GM23338 (cell line): ENCODE data around the gene DTX1. TPM values are rescaled to one million over a fixed set of nuclear protein-coding genes. Genes with fewer than 3 reads are reported as not detected.

Experiments
- ATAC-seq: fragments of 200-7000 bp; cut with Tn5 transposase; 3 replicates; pipeline ENCODE4 v1.9.1; 2020
- DNase-seq: peaks from one replicate; pipeline ENCODE4 v3.0.0-alpha.2; 2015; ENCODE audit warnings: low spot score
- H2AFZ ChIP-seq: fragments of 200-600 bp; sonication (generic); 2 replicates; pipeline ENCODE4 v1.8.0; 2016; ENCODE audit warnings: antibody characterized with exemption, mild to moderate bottlenecking, moderate library complexity
- H3F3A ChIP-seq: fragments of 200-600 bp; sonication (generic); replicated peaks from 2 replicates; pipeline ENCODE4 v1.8.0; 2017; ENCODE audit warnings: antibody characterized with exemption, mixed run types, low read depth
- H3K27ac ChIP-seq: fragments of 200-600 bp; sonication (generic); 2 replicates; pipeline ENCODE4 v1.6.1; 2016; ENCODE audit warnings: low read depth
- H3K27me3 ChIP-seq: fragments of 200-600 bp; sonication (generic); 2 replicates; pipeline ENCODE4 v1.8.0; 2016; ENCODE audit warnings: mild to moderate bottlenecking, mixed run types, moderate library complexity; ENCODE audit not compliant: insufficient read depth
- H3K36me3 ChIP-seq: fragments of 200-600 bp; sonication (generic); 2 replicates; pipeline ENCODE4 v1.8.0; 2016; ENCODE audit warnings: mild to moderate bottlenecking; ENCODE audit not compliant: insufficient read depth
- H3K4me1 ChIP-seq: fragments of 200-600 bp; sonication (generic); 2 replicates; pipeline ENCODE4 v1.8.0; 2016; ENCODE audit warnings: mild to moderate bottlenecking, moderate library complexity; ENCODE audit not compliant: insufficient read depth
- H3K4me2 ChIP-seq: fragments of 200-600 bp; sonication (generic); 2 replicates; pipeline ENCODE4 v1.7.1; 2017; ENCODE audit warnings: mixed run types
- H3K4me3 ChIP-seq: fragments of 200-600 bp; sonication (generic); 2 replicates; pipeline ENCODE4 v1.6.1; 2016; ENCODE audit warnings: mixed run types
- H3K79me2 ChIP-seq: fragments of 200-600 bp; sonication (generic); replicated peaks from 2 replicates; pipeline ENCODE4 v1.8.0; 2017; ENCODE audit warnings: mild to moderate bottlenecking; ENCODE audit not compliant: insufficient read depth
- H3K9me2 ChIP-seq: fragments of 200-600 bp; sonication (generic); 2 replicates; pipeline ENCODE4 v1.8.0; 2017; ENCODE audit not compliant: insufficient read depth
- H4K20me1 ChIP-seq: fragments of 200-600 bp; sonication (generic); replicated peaks from 2 replicates; pipeline ENCODE4 v1.8.0; 2017; ENCODE audit warnings: mild to moderate bottlenecking; ENCODE audit not compliant: insufficient read depth
- H3K27ac Mint-ChIP-seq: 2 replicates; pipeline ENCODE4 v1.8.0; 2020; ENCODE audit warnings: inconsistent platforms, mild to moderate bottlenecking, moderate library complexity, mixed read lengths
- H3K27me3 Mint-ChIP-seq: 3 replicates; pipeline ENCODE4 v1.8.0; 2022; ENCODE audit warnings: low read depth, mild to moderate bottlenecking, moderate library complexity, mixed read lengths, inconsistent platforms; ENCODE audit not compliant: insufficient read depth, poor library complexity
- H3K36me3 Mint-ChIP-seq: 3 replicates; pipeline ENCODE4 v1.8.0; 2021; ENCODE audit warnings: low read depth, mild to moderate bottlenecking, inconsistent platforms, moderate library complexity, mixed read lengths
- H3K4me1 Mint-ChIP-seq: 3 replicates; pipeline ENCODE4 v1.8.0; 2020; ENCODE audit warnings: mild to moderate bottlenecking, inconsistent platforms, mixed read lengths
- H3K4me3 Mint-ChIP-seq: 3 replicates; pipeline ENCODE4 v1.8.0; 2021; ENCODE audit warnings: moderate library complexity, mild to moderate bottlenecking, inconsistent platforms, mixed read lengths
- H3K9me3 Mint-ChIP-seq: 3 replicates; pipeline ENCODE4 v1.8.0; 2020; ENCODE audit warnings: moderate library complexity, mild to moderate bottlenecking, inconsistent platforms, mixed read lengths
- CREB1 ChIP-seq: fragments of 250-450 bp; sonication (Bioruptor Pico); IDR thresholded peaks from 2 replicates; pipeline ENCODE4 v1.5.0; 2020; ENCODE audit warnings: low read depth, mild to moderate bottlenecking, moderate library complexity
- EZH2 ChIP-seq: fragments of 200-600 bp; sonication (generic); IDR thresholded peaks from one replicate; pipeline ENCODE4 v1.8.0; 2017; ENCODE audit warnings: antibody characterized with exemption, mild to moderate bottlenecking, low read depth; ENCODE audit not compliant: unreplicated experiment
- EZH2phosphoT487 ChIP-seq: fragments of 200-600 bp; sonication (generic); IDR thresholded peaks from one replicate; pipeline ENCODE4 v1.8.1; 2018; ENCODE audit warnings: antibody characterized with exemption; ENCODE audit not compliant: unreplicated experiment
- JUNB ChIP-seq: IDR thresholded peaks from one replicate; pipeline ENCODE4 v1.6.1; 2016; ENCODE audit warnings: antibody characterized with exemption; ENCODE audit not compliant: unreplicated experiment
- POLR2AphosphoS5 ChIP-seq: IDR thresholded peaks from 2 replicates; pipeline ENCODE4 v1.6.1; 2016; ENCODE audit warnings: antibody characterized with exemption, low read depth
- STAT1 ChIP-seq: IDR thresholded peaks from one replicate; pipeline ENCODE4 v1.6.1; 2016; ENCODE audit warnings: antibody characterized with exemption; ENCODE audit not compliant: unreplicated experiment
- ZNF114 ChIP-seq: fragments of 250-450 bp; sonication (Bioruptor Pico); IDR thresholded peaks from 2 replicates; pipeline ENCODE4 v1.5.0; 2020; ENCODE audit warnings: mild to moderate bottlenecking, moderate library complexity
- ZNF331 ChIP-seq: fragments of 250-450 bp; sonication (Bioruptor Pico); IDR thresholded peaks from 2 replicates; pipeline ENCODE4 v1.5.0; 2020; ENCODE audit warnings: low read depth, mild to moderate bottlenecking, moderate library complexity
- polyA plus RNA-seq: library from polyadenylated mRNA; unstranded; fragments of >200 nt; fragmentation: Nextera tagmentation; extraction: Ambion mirVana; gene quantifications from 2 replicates; pipeline ENCODE4 v1.2.1, GENCODE V29; 2016
- total RNA-seq: library from RNA; depleted of rRNA; stranded (reverse); fragments of >200 nt; shearing (Covaris generic); gene quantifications from 2 replicates; pipeline ENCODE4 v1.2.3, GENCODE V29; 2014
- TF ChIP-seq, protein P1 (sequence below): IDR thresholded peaks from 2 replicates; pipeline ENCODE4 v1.6.1; 2016; ENCODE audit warnings: antibody characterized with exemption
- TF ChIP-seq, protein P2 (sequence below): IDR thresholded peaks from one replicate; pipeline ENCODE4 v1.6.1; 2018; ENCODE audit warnings: antibody characterized with exemption; ENCODE audit not compliant: unreplicated experiment
- TF ChIP-seq, protein P3 (sequence below): fragments of 250-450 bp; sonication (Bioruptor Pico); IDR thresholded peaks from 2 replicates; pipeline ENCODE4 v1.5.0; 2020; ENCODE audit warnings: mild to moderate bottlenecking, moderate library complexity

DTX1 gene
- total and polyA plus RNA-seq, 2 experiments from 2014 or later: 1.6 to 9.0 TPM

DNA sequence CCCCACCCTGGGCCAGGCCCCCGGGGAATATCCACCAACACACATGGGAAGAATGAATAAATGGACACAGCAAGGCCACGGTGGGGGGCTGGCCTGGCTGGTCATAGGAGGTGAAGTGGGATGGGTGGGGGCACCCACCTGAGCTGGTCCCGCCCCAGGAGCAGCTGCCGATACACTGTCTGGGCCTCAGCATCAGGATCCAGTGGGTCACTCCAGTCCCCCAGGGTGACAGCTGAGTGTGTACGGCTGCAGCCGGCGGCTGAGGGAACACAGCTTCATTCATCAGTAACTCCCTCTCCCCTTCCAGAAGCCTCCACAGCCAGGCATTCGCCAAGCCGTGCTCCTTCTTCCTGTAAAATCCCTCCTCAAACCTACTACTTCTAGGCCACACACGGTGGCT lies 45.2 kb downstream of the DTX1 start:
- Mint-ChIP-seq H3K4me3 (no peak overlapping the region), H3K27ac (no peak overlapping the region), H3K36me3 (peaks cover 5% of the 10 kb centered on the region), H3K9me3 (peaks cover 2% of the 10 kb centered on the region; the same call in 1 of the 3 replicates), H3K27me3 (peaks cover 14% of the 10 kb centered on the region), H3K4me1 (peaks cover 10% of the 10 kb centered on the region)
- H3K4me3 ChIP-seq: no peak overlapping the region
- H3K9me2 ChIP-seq: no peaks in the 10 kb centered on the region
- H3K4me2 ChIP-seq: no peak overlapping the region
- no peaks in the 10 kb centered on the region for H3F3A ChIP-seq
- peaks cover 5% of the 10 kb centered on the region for H3K4me1 ChIP-seq
- H3K36me3 ChIP-seq: no peaks in the 10 kb centered on the region
- no peak overlapping the region for H2AFZ ChIP-seq
- no peaks in the 10 kb centered on the region for H4K20me1 ChIP-seq
- ATAC-seq: no peak
- no peaks in the 10 kb centered on the region for H3K27me3 ChIP-seq
- no peaks in the 10 kb centered on the region for H3K79me2 ChIP-seq
- no peak overlapping the region for H3K27ac ChIP-seq
- no peak for DNase-seq
- no peak for TF ChIP-seq ZNF114 (CRISPR knock-in tag)
- no peak for TF ChIP-seq EZH2phosphoT487
- no peak for TF ChIP-seq STAT1
- TF ChIP-seq, protein P1, sequence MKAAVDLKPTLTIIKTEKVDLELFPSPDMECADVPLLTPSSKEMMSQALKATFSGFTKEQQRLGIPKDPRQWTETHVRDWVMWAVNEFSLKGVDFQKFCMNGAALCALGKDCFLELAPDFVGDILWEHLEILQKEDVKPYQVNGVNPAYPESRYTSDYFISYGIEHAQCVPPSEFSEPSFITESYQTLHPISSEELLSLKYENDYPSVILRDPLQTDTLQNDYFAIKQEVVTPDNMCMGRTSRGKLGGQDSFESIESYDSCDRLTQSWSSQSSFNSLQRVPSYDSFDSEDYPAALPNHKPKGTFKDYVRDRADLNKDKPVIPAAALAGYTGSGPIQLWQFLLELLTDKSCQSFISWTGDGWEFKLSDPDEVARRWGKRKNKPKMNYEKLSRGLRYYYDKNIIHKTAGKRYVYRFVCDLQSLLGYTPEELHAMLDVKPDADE: no peak
- no peak for TF ChIP-seq CREB1 (CRISPR knock-in tag)
- no peak for TF ChIP-seq EZH2
- TF ChIP-seq, protein P2, sequence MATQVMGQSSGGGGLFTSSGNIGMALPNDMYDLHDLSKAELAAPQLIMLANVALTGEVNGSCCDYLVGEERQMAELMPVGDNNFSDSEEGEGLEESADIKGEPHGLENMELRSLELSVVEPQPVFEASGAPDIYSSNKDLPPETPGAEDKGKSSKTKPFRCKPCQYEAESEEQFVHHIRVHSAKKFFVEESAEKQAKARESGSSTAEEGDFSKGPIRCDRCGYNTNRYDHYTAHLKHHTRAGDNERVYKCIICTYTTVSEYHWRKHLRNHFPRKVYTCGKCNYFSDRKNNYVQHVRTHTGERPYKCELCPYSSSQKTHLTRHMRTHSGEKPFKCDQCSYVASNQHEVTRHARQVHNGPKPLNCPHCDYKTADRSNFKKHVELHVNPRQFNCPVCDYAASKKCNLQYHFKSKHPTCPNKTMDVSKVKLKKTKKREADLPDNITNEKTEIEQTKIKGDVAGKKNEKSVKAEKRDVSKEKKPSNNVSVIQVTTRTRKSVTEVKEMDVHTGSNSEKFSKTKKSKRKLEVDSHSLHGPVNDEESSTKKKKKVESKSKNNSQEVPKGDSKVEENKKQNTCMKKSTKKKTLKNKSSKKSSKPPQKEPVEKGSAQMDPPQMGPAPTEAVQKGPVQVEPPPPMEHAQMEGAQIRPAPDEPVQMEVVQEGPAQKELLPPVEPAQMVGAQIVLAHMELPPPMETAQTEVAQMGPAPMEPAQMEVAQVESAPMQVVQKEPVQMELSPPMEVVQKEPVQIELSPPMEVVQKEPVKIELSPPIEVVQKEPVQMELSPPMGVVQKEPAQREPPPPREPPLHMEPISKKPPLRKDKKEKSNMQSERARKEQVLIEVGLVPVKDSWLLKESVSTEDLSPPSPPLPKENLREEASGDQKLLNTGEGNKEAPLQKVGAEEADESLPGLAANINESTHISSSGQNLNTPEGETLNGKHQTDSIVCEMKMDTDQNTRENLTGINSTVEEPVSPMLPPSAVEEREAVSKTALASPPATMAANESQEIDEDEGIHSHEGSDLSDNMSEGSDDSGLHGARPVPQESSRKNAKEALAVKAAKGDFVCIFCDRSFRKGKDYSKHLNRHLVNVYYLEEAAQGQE: no peak
- TF ChIP-seq JUNB: no peak

DNA sequence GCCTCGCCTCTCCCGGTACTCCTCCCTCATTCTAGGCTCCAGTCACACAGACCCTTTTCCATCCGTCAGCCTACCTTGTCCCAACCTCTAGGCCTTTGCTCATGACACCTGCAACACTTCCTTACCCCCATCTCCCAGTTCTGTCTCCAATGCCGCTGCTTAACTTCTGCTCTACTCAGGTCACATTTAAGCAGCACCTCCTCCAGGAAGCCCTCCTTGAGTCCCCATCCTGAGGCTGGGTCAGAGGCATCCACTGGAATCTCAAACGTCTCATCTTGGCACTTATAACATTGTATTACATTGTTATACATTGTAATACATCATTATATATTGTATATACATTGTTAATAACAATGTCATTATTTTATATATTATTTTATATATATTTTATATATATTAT lies 46.3 kb downstream of the DTX1 start:
- Histone ChIP-seq H3K4me1 (peaks cover 4% of the 10 kb centered on the region), H4K20me1 (no peaks in the 10 kb centered on the region), H3K27ac (no peak overlapping the region), H3K9me2 (no peaks in the 10 kb centered on the region), H2AFZ (no peak overlapping the region), H3K36me3 (no peaks in the 10 kb centered on the region), H3K4me3 (no peak overlapping the region), H3K27me3 (no peaks in the 10 kb centered on the region), H3F3A (no peaks in the 10 kb centered on the region), H3K79me2 (no peaks in the 10 kb centered on the region), H3K4me2 (no peak overlapping the region)
- DNase-seq: no peak
- H3K4me3 Mint-ChIP-seq: no peak overlapping the region; the same call in 2 of the 3 replicates
- peaks cover 14% of the 10 kb centered on the region for H3K27me3 Mint-ChIP-seq
- ATAC-seq: no peak
- H3K9me3 Mint-ChIP-seq: peaks cover 2% of the 10 kb centered on the region; the same call in 1 of the 3 replicates
- H3K4me1 Mint-ChIP-seq: peaks cover 6% of the 10 kb centered on the region
- no peak overlapping the region for H3K27ac Mint-ChIP-seq
- H3K36me3 Mint-ChIP-seq: peaks cover 5% of the 10 kb centered on the region
- TF ChIP-seq POLR2AphosphoS5 (no peak), CREB1 (CRISPR knock-in tag) (no peak), ZNF331 (CRISPR knock-in tag) (no peak)
- TF ChIP-seq, protein P3, sequence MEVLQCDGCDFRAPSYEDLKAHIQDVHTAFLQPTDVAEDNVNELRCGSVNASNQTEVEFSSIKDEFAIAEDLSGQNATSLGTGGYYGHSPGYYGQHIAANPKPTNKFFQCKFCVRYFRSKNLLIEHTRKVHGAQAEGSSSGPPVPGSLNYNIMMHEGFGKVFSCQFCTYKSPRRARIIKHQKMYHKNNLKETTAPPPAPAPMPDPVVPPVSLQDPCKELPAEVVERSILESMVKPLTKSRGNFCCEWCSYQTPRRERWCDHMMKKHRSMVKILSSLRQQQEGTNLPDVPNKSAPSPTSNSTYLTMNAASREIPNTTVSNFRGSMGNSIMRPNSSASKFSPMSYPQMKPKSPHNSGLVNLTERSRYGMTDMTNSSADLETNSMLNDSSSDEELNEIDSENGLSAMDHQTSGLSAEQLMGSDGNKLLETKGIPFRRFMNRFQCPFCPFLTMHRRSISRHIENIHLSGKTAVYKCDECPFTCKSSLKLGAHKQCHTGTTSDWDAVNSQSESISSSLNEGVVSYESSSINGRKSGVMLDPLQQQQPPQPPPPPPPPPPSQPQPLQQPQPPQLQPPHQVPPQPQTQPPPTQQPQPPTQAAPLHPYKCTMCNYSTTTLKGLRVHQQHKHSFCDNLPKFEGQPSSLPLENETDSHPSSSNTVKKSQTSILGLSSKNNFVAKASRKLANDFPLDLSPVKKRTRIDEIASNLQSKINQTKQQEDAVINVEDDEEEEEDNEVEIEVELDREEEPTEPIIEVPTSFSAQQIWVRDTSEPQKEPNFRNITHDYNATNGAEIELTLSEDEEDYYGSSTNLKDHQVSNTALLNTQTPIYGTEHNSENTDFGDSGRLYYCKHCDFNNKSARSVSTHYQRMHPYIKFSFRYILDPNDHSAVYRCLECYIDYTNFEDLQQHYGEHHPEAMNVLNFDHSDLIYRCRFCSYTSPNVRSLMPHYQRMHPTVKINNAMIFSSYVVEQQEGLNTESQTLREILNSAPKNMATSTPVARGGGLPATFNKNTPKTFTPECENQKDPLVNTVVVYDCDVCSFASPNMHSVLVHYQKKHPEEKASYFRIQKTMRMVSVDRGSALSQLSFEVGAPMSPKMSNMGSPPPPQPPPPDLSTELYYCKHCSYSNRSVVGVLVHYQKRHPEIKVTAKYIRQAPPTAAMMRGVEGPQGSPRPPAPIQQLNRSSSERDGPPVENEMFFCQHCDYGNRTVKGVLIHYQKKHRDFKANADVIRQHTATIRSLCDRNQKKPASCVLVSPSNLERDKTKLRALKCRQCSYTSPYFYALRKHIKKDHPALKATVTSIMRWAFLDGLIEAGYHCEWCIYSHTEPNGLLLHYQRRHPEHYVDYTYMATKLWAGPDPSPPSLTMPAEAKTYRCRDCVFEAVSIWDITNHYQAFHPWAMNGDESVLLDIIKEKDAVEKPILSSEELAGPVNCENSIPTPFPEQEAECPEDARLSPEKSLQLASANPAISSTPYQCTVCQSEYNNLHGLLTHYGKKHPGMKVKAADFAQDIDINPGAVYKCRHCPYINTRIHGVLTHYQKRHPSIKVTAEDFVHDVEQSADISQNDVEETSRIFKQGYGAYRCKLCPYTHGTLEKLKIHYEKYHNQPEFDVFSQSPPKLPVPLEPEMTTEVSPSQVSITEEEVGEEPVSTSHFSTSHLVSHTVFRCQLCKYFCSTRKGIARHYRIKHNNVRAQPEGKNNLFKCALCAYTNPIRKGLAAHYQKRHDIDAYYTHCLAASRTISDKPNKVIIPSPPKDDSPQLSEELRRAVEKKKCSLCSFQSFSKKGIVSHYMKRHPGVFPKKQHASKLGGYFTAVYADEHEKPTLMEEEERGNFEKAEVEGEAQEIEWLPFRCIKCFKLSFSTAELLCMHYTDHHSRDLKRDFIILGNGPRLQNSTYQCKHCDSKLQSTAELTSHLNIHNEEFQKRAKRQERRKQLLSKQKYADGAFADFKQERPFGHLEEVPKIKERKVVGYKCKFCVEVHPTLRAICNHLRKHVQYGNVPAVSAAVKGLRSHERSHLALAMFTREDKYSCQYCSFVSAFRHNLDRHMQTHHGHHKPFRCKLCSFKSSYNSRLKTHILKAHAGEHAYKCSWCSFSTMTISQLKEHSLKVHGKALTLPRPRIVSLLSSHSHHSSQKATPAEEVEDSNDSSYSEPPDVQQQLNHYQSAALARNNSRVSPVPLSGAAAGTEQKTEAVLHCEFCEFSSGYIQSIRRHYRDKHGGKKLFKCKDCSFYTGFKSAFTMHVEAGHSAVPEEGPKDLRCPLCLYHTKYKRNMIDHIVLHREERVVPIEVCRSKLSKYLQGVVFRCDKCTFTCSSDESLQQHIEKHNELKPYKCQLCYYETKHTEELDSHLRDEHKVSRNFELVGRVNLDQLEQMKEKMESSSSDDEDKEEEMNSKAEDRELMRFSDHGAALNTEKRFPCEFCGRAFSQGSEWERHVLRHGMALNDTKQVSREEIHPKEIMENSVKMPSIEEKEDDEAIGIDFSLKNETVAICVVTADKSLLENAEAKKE (CRISPR knock-in tag): no peak
- TF ChIP-seq, protein P1: no peak
